NT2/D1 (cell line): ENCODE data around the gene MIF4GD.

Source experiments
- DNase-seq: peaks from one replicate; pipeline ENCODE4 v3.0.0-alpha.2; 2011; ENCODE audit warnings: low read depth, low spot score
- H3K27me3 ChIP-seq: 2 replicates; pipeline ENCODE4 v1.6.0; 2011; ENCODE audit warnings: mild to moderate bottlenecking; ENCODE audit not compliant: insufficient read length, insufficient read depth
- H3K36me3 ChIP-seq: 2 replicates; pipeline ENCODE4 v1.6.1; 2011; ENCODE audit warnings: mild to moderate bottlenecking, low read length, mixed read lengths; ENCODE audit not compliant: insufficient read depth, insufficient read length
- H3K4me1 ChIP-seq: 2 replicates; pipeline ENCODE4 v1.5.1; 2011; ENCODE audit not compliant: insufficient read depth, insufficient read length
- H3K4me3 ChIP-seq: 2 replicates; pipeline ENCODE4 v1.5.1; 2011; ENCODE audit warnings: low read depth; ENCODE audit not compliant: insufficient read length
- H3K9ac ChIP-seq: 2 replicates; pipeline ENCODE4 v1.6.0; 2011; ENCODE audit warnings: low read depth; ENCODE audit not compliant: insufficient read length
- H3K9me3 ChIP-seq: 2 replicates; pipeline ENCODE4 v1.5.1; 2011; ENCODE audit warnings: mild to moderate bottlenecking, low read length; ENCODE audit not compliant: insufficient read depth
- SUZ12 ChIP-seq: IDR thresholded peaks from 2 replicates; pipeline ENCODE4 v1.6.1; 2011; ENCODE audit not compliant: insufficient read length, insufficient read depth; ENCODE audit errors: extremely low read depth
- YY1 ChIP-seq: IDR thresholded peaks from 2 replicates; pipeline ENCODE4 v1.6.1; 2011; ENCODE audit not compliant: insufficient read length, insufficient read depth
- ZNF274 ChIP-seq: IDR thresholded peaks from 2 replicates; pipeline ENCODE4 v1.6.1; 2011; ENCODE audit warnings: mild to moderate bottlenecking, low read depth, low read length

The MIF4GD gene

DNA sequence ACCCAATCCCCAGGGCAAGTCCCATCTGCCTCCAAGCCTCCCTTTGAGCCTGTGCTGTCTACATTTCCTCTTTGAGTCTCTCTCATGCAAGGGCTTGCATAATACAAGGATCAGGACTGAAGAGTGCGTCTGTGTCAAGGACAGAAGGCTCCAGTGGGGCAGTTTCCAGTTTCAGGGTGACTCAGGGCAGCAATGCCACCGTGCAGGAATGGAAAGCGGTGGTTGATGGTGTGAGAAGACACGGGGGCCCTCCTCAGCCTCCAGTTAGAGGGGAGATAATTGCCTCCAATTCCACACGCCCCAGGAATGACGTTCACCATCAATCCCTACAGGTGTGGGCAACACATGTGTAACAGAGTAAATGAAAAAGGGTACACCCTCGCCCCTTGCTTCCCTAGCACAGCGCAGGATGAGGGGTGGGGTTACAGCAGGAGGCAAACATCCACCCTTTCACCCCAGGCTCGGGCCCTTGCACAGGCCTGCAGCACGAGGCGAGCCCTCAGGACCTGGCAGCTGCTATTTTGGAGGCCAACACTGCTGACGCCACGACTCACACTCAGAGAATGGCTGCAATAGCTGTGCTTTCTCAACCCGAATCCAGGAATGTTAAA is 43.0 kb upstream of the MIF4GD start:
- Histone ChIP-seq H3K9me3 (no peaks in the 10 kb centered on the region), H3K4me1 (peaks cover 22% of the 10 kb centered on the region), H3K27me3 (no peaks in the 10 kb centered on the region), H3K4me3 (no peak overlapping the region), H3K9ac (no peak overlapping the region), H3K36me3 (peaks cover 16% of the 10 kb centered on the region)
- no peak for TF ChIP-seq ZNF274
- no peak for TF ChIP-seq YY1
- no peak for TF ChIP-seq SUZ12
- DNase-seq: no peak

DNA sequence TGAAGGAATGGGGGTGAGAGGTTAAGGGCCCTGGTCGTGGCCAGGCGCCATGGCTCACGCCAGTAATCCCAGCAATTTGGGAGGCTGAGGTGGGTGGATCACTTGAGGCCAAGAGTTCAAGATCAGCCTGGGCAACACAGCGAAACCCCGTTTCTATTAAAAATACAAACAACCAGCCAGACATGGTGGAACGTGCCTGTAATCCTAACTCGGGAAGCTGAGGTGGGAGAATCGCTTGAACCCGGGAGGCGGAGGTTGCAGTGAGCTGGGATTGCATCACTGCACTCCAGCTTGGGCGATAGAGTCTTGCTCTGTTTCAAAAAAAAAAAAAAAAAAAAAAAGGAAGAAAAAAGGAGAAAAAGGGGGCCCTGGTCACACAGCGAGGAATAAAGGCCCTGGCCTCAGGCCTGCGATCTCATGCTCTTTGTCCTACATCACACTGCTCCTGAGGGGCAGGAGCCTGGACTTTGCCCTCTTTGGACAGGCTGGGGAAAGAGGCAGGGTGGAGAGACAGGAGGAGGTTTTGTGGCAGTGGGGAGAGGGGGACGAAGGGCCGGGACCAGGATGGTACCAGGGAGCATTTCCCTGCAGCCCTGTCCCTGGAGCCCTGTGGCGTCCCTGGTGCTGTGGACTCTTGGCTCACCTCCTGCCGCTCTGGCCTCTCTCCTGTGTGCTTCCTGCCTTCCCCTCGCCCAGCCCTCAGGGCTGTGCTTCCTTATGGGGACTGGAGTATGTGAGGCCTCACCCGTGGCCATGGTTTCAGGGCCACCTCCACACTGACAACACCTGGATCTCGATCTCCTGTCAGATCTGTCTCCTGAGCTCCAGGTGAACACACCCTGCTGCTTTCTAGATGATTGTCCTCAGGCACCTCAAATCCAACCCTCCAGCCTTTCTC is 38.0 kb upstream of the MIF4GD start:
- Histone ChIP-seq H3K36me3 (no peaks in the 10 kb centered on the region), H3K4me3 (no peak overlapping the region), H3K9me3 (no peaks in the 10 kb centered on the region), H3K27me3 (no peaks in the 10 kb centered on the region), H3K4me1 (peaks cover 10% of the 10 kb centered on the region), H3K9ac (no peak overlapping the region)
- no peak for TF ChIP-seq SUZ12
- no peak for TF ChIP-seq YY1
- TF ChIP-seq ZNF274: no peak
- no peak for DNase-seq

DNA sequence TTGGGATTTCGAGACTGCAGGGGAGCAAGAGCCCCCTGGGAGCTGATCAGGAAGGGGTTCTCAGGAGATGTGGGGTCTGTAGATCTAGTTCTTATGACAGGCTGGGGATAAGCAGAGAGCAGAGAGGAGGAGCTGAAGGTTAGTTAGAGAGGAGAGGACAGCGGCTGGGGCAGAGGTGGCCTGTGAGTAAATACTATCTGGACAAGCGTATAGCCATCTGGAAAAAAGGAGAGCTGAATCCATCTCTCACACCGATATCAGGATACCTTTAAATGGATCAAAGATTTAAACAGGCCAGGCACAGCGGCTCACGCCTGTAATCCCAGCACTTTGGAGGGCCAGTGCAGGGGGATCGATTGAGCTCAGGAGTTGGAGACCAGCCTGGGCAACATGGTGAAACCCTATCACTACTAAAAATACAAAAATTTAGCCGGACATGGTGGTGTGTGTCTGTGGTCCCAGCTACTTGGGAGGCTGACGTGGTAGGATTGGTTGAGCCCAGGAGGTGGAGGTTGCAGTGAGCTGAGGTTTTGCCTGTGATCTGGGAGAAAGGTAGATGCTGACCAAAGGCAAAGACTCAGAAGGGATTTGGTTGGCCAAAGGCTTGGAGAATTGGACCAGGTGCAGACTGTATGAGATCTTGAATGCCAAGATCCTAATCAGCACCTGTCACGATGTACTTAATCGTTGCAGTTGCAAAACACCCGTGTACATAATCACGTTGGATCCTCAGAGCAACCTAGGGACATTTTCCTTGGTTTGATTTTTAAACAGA is 37.1 kb upstream of the MIF4GD start:
- Histone ChIP-seq H3K9ac (no peak overlapping the region), H3K4me1 (peaks cover 6% of the 10 kb centered on the region), H3K36me3 (no peaks in the 10 kb centered on the region), H3K27me3 (no peaks in the 10 kb centered on the region), H3K9me3 (no peaks in the 10 kb centered on the region), H3K4me3 (no peak overlapping the region)
- no peak for DNase-seq
- no peak for TF ChIP-seq SUZ12
- TF ChIP-seq ZNF274: no peak
- TF ChIP-seq YY1: no peak

DNA sequence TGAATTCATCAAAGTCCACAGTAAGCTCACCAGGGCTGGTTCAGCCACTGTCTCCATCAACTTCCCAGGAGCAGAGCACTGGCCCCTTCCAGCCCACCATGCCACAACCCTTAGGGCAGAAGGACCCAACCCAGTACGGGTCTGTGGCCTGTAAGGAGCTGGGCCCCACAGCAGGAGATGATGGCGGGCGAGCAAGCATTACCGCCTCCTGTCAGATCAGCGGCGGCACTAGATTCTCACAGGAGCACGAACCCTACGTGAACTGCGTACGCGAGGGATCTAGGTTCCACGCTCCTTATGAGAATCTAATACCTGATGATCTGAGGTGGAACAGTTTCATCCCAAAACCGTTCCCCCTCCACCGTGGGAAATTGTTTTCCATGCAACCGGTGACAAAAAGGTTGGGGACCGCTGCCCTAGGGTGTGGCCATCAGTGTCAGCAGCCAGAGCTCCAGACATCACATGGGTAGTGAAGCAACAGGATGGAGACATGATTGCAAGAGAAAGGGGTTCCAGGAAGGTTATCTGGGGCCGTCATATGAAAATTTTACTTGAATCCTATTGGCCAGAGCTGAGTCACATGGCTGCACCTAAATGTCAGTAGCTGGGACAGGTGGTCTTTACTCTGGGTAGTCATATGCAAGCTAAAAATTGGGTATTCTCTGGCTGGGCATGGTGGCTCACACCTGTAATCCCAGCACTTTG is 30.6 kb upstream of the MIF4GD start:
- Histone ChIP-seq H3K27me3 (no peaks in the 10 kb centered on the region), H3K36me3 (no peaks in the 10 kb centered on the region), H3K9me3 (no peaks in the 10 kb centered on the region), H3K4me3 (no peak overlapping the region), H3K9ac (no peak overlapping the region), H3K4me1 (no peaks in the 10 kb centered on the region)
- DNase-seq: no peak
- TF ChIP-seq ZNF274 (no peak), YY1 (no peak)

DNA sequence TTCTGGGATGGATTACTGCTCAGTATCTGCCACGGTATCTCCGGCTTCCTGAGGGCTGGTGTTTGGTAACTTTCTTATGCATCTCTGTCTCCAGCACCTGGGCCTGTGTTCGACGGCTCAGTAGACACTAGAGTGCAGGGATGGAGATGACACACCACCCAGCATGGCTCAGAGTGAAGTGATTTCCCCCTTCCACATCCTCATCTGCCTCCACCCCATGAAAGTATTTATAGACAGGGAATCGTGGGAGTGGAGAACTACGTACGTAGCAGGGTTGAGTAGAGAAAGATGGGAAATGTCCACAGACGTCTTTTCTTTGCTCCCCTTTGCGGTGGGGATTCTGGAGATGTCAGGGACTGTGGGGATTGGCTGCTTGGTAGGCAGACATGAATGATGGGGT is 30.0 kb upstream of the MIF4GD start:
- Histone ChIP-seq H3K36me3 (no peaks in the 10 kb centered on the region), H3K4me3 (no peak overlapping the region), H3K9me3 (no peaks in the 10 kb centered on the region), H3K9ac (no peak overlapping the region), H3K4me1 (no peaks in the 10 kb centered on the region), H3K27me3 (no peaks in the 10 kb centered on the region)
- DNase-seq: no peak
- TF ChIP-seq ZNF274 (no peak), SUZ12 (no peak), YY1 (no peak)

DNA sequence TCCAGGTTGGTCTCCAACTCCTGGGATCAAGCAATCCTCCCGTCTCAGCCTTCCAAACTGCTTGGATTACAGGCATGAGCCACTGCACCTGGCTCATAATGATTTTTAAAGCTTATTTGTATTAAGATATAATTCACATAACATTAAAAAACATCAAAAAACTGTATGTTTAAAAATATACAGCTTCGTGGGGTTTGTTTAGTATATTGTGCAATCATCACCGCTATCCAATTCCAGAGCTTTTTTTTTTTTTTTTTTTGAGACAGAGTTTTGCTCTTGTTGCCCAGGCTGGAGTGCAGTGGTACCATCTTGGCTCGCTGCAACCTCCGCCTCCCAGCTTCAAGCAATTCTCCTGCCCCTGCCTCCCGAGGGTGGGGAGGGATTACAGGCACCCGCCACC is 29.2 kb upstream of the MIF4GD start:
- no peak for DNase-seq
- Histone ChIP-seq H3K27me3 (no peaks in the 10 kb centered on the region), H3K4me1 (no peaks in the 10 kb centered on the region), H3K9ac (no peak overlapping the region), H3K9me3 (no peaks in the 10 kb centered on the region), H3K36me3 (no peaks in the 10 kb centered on the region), H3K4me3 (no peak overlapping the region)
- TF ChIP-seq ZNF274 (no peak), SUZ12 (no peak), YY1 (no peak)
